ENCODE measurements around the gene CXCL3. TPM values are rescaled to one million over a fixed set of nuclear protein-coding genes. Genes with fewer than 3 reads are reported as not detected.

CXCL3 gene
- total RNA-seq, 4 donors from 2014 or later, result 0.62 to 2.5 TPM; not detected in 2

DNA sequence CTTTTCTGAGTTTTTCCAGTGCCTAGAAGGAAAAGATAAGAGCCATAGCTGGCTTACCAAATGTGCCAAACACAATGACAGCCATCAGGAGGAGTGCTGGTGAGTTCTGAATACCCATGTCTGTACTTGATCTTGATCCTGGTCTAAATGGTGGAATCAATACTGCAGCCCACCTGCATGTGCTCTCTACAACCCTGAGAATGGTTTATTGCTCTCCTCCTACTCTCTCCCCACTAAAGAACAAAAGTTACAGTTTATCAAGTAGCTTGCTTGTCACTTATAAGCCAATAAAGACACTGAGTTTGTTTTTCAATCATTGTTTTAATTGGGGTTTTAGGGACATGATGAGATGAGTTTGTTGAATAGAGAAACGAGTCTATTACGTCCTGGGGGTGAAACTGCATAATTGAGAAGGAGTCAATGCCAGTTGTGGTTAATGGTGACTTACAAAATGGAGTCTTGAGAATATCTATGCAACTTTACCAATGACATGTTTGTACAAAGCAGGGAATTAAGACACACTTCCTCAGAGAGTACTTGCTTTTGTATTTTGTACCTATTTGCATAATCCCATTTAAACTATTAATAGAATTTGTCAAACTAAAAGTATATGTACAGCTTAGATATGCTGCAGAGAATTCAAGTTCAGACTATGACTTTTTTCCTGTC, 20.8 kb upstream of the CXCL3 start:
- DNase-seq, result no peak
- H3K9me3 ChIP-seq, result no peaks in the 10 kb centered on the region
- no peaks in the 10 kb centered on the region for H3K36me3 ChIP-seq
- no peak overlapping the region for H3K4me3 ChIP-seq
- H3K4me1 ChIP-seq, result no peaks in the 10 kb centered on the region
- intact Hi-C loops (cut with DNase I; ENCODE audit: low total_unique reads), result no loop called here
- H3K27me3 ChIP-seq, result no peaks in the 10 kb centered on the region
- TF ChIP-seq, protein P1, sequence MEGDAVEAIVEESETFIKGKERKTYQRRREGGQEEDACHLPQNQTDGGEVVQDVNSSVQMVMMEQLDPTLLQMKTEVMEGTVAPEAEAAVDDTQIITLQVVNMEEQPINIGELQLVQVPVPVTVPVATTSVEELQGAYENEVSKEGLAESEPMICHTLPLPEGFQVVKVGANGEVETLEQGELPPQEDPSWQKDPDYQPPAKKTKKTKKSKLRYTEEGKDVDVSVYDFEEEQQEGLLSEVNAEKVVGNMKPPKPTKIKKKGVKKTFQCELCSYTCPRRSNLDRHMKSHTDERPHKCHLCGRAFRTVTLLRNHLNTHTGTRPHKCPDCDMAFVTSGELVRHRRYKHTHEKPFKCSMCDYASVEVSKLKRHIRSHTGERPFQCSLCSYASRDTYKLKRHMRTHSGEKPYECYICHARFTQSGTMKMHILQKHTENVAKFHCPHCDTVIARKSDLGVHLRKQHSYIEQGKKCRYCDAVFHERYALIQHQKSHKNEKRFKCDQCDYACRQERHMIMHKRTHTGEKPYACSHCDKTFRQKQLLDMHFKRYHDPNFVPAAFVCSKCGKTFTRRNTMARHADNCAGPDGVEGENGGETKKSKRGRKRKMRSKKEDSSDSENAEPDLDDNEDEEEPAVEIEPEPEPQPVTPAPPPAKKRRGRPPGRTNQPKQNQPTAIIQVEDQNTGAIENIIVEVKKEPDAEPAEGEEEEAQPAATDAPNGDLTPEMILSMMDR (IDR thresholded peaks at IDR 0.05), result no peak
- no peak overlapping the region for H3K27ac ChIP-seq

DNA sequence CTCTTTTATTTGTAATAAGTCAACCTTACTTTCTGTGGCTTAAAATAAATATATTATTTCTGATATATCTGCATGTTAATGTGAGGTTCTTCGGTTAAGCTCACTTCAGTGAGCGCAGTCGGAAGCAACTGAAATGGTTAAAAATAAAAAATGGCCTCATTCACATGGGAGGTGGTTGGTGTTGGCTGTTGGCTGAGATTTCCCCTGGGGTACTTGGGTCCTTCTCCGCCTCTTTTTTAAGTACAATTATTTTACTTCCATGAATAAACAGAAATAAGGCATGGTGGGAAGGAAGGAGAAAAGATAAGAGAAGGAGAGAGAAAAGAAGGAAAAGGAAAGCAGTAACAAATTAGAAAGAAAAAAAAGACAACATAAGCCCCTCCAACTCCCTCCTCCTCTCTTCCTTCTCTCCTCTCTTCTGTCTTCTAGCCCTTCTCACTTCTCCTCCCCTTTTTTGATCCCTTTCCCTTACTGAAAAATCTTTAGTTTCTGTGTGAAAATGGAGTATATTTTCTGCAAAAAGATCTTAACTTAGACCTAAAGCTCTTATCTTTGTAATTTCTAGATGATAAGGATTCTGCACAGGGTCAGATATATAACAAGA, 19.7 kb upstream of the CXCL3 start:
- no peaks in the 10 kb centered on the region for H3K36me3 ChIP-seq
- H3K4me3 ChIP-seq, result no peak overlapping the region
- no peak for DNase-seq
- H3K4me1 ChIP-seq, result no peaks in the 10 kb centered on the region
- TF ChIP-seq, protein P1 (IDR thresholded peaks at IDR 0.05), result no peak
- no peak for TF ChIP-seq POLR2A (IDR thresholded peaks at IDR 0.05)
- intact Hi-C loops (cut with DNase I; ENCODE audit: low total_unique reads), result no loop called here
- no peaks in the 10 kb centered on the region for H3K9me3 ChIP-seq
- no peak overlapping the region for H3K27ac ChIP-seq
- H3K27me3 ChIP-seq, result no peaks in the 10 kb centered on the region

DNA sequence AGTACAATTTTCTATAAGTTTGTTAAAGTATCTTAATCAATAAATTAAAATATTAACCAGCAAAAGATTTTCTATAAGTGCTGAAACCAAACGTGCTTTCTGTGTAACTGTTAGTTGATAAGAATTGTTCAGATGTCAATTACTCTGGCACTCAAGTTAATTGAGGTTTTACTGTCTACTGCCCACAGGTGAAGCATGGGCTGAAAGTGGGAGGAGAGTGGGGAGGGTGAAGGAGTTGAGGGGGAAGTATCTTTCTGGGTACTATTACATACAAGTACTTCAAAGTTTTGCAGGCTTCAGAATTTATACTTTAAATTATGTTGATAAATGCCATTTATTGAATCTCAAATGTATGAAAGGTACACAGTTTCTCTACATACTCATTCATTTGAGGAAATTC, 19.1 kb upstream of the CXCL3 start:
- Histone ChIP-seq H3K27me3 (no peaks in the 10 kb centered on the region), H3K4me3 (no peak overlapping the region), H3K9me3 (no peaks in the 10 kb centered on the region), H3K36me3 (no peaks in the 10 kb centered on the region), H3K27ac (no peak overlapping the region), H3K4me1 (no peaks in the 10 kb centered on the region)
- intact Hi-C loops (cut with DNase I; ENCODE audit: low total_unique reads), result no loop called here
- TF ChIP-seq POLR2A (IDR thresholded peaks at IDR 0.05), result no peak
- TF ChIP-seq, protein P1 (IDR thresholded peaks at IDR 0.05), result no peak
- no peak for DNase-seq

DNA sequence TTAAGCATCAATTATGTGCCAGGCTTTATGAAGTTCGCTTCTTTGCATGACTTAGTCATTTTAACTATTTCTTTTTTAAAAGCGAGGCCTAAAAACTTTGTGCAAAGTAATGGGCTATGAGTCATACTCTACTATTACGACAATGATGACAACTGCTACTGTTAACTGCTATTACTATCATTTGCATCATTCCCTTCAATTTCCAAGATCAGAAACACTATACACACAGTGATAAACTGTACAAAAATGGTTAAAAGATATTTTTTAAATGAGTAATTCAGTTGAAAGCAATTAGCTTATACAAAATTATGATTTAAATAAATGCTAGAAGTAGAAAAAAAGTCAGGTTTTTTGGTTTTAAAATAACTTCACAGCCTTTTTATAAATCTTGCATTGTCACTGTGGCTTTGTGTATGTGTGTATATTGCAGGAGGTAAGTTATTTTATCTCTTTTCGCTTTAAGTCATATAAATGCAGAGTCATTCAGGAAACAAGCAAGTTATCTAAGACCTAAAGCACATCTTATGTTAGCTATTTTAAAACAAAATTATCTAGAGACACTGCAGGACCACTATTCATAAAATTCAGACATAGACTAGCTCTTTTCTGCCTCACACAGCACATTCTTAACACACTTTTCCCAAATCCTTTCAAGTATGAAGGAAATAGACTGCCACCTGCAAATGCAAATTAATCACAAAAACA, 18.5 kb upstream of the CXCL3 start:
- Histone ChIP-seq H3K4me1 (no peaks in the 10 kb centered on the region), H3K4me3 (no peak overlapping the region), H3K27me3 (no peaks in the 10 kb centered on the region), H3K27ac (no peak overlapping the region), H3K9me3 (no peaks in the 10 kb centered on the region), H3K36me3 (no peaks in the 10 kb centered on the region)
- no peak for DNase-seq
- intact Hi-C loops (cut with DNase I; ENCODE audit: low total_unique reads), result no loop called here
- TF ChIP-seq, protein P1 (IDR thresholded peaks at IDR 0.05), result no peak
- no peak for TF ChIP-seq POLR2A (IDR thresholded peaks at IDR 0.05)
